HepG2 (cell line): ENCODE results near the gene BAMBI. TPM values are rescaled to one million over a fixed set of nuclear protein-coding genes. Genes with fewer than 3 reads are reported as not detected.

Experiments
- ATAC-seq: fragments of 200-7000 bp; cut with Tn5 transposase; 3 replicates; pipeline ENCODE4 v1.9.1; 2020; ENCODE audit warnings: mild to moderate bottlenecking, moderate library complexity
- BruUV-seq: library from RNA; stranded (reverse); fragments of 400-500 nt; replicated peaks from 2 replicates; lab custom pipeline; 2021; lab: Mats Ljungman, UMichigan
- CTCF ChIA-PET: fragments of 300-600 bp; formaldehyde crosslinking; extraction: SDS; loops from one replicate; lab custom pipeline; 2021; ENCODE audit warnings: low total read pairs, inconsistent platforms, low intra/inter-chr PET ratio; lab: Yijun Ruan, JAX
- POLR2A ChIA-PET: fragments of 350-600 bp; sonication (Branson Sonifier 250); formaldehyde crosslinking; loops from one replicate; lab custom pipeline; 2020; ENCODE audit warnings: antibody characterized with exemption, inconsistent platforms; lab: Yijun Ruan, JAX
- DNase-seq: peaks from one replicate; pipeline ENCODE4 v3.0.0-alpha.2; 2015; ENCODE audit warnings: low spot score
- FAIRE-seq: peaks from 3 replicates; lab custom pipeline; 2011; peaks lifted over from hg19 to GRCh38; lab: Jason Lieb, UNC
- H2AFZ ChIP-seq: one replicate; pipeline ENCODE4 v1.6.1; 2011; ENCODE audit warnings: low read length, inconsistent platforms
- H3K27ac ChIP-seq: fragments of 300-600 bp; 3 replicates; pipeline ENCODE4 v1.8.0; 2011; ENCODE audit warnings: mixed run types, mild to moderate bottlenecking, mixed read lengths, low read length, inconsistent platforms; ENCODE audit not compliant: insufficient read depth; ENCODE audit errors: extremely low read length
- H3K27me3 ChIP-seq, 2 experiments: fragments of 200-600 bp in 1 of 2; 2 replicates in 1 of 2; 3 replicates in 1 of 2; pipeline versions ENCODE4 v1.6.0 to v1.8.0; 2011; ENCODE audit warnings: low read length in 2 of 2, mild to moderate bottlenecking in 2 of 2, moderate library complexity in 2 of 2, inconsistent platforms in 1 of 2; ENCODE audit not compliant: insufficient read depth in 2 of 2, control insufficient read depth in 1 of 2
- H3K36me3 ChIP-seq, 2 experiments: fragments of 200-600 bp in 1 of 2; replicated peaks in 1 of 2; 2 replicates in 1 of 2; 3 replicates in 1 of 2; pipeline versions ENCODE4 v1.5.1 to v1.8.0; 2011; ENCODE audit warnings: low read length in 2 of 2, inconsistent platforms in 1 of 2; ENCODE audit not compliant: insufficient read depth in 2 of 2, control insufficient read depth in 1 of 2
- H3K4me1 ChIP-seq: 2 replicates; pipeline ENCODE4 v1.5.1; 2012; ENCODE audit warnings: low read length, inconsistent platforms; ENCODE audit not compliant: insufficient read depth
- H3K4me2 ChIP-seq: 2 replicates; pipeline ENCODE4 v1.6.0; 2011; ENCODE audit warnings: low read depth, low read length, inconsistent platforms
- H3K4me3 ChIP-seq, 3 experiments: fragments of 200-600 bp in 1 of 3; sonication (generic), shearing (Covaris generic) in 1 of 3; replicated peaks in 1 of 3; 2 replicates each; pipeline ENCODE4 v1.5.1; 2011 to 2016; ENCODE audit warnings: low read length in 3 of 3, inconsistent platforms in 2 of 3, low read depth in 2 of 3, mild to moderate bottlenecking in 2 of 3, control low read depth in 1 of 3, mixed read lengths in 1 of 3; ENCODE audit not compliant: insufficient read depth in 1 of 3
- H3K79me2 ChIP-seq: one replicate; pipeline ENCODE4 v1.6.1; 2011; ENCODE audit warnings: low read length, inconsistent platforms; ENCODE audit not compliant: insufficient read depth
- H3K9ac ChIP-seq: 2 replicates; pipeline ENCODE4 v1.6.0; 2011; ENCODE audit warnings: mild to moderate bottlenecking, low read depth, low read length, inconsistent platforms; ENCODE audit not compliant: insufficient read depth
- H3K9me3 ChIP-seq: 2 replicates; pipeline ENCODE4 v1.5.1; 2012; ENCODE audit warnings: mild to moderate bottlenecking, low read length
- H4K20me1 ChIP-seq: 2 replicates; pipeline ENCODE4 v1.6.0; 2011; ENCODE audit warnings: inconsistent platforms, mild to moderate bottlenecking, low read length, moderate library complexity; ENCODE audit not compliant: insufficient read depth
- CBFB ChIP-seq: sonication (generic); formaldehyde crosslinking; IDR thresholded peaks from 2 replicates; pipeline ENCODE4 v1.4.0; 2020; ENCODE audit warnings: missing genetic modification reagents
- HMG20B ChIP-seq: conservative IDR thresholded peaks from 2 replicates; pipeline ENCODE4 v1.6.1; 2016; ENCODE audit warnings: missing genetic modification reagents, missing compliant biosample characterization
- HOXA5 ChIP-seq: sonication (generic); formaldehyde crosslinking; IDR thresholded peaks from 2 replicates; pipeline ENCODE4 v1.4.0; 2020; ENCODE audit warnings: missing genetic modification reagents
- MAFK ChIP-seq, 2 experiments: IDR thresholded peaks in 1 of 2; conservative IDR thresholded peaks in 1 of 2; 2 replicates each; pipeline ENCODE4 v1.6.1; 2011; ENCODE audit warnings: improper control_type of control experiment in 2 of 2, low read length in 2 of 2
- PITX1 ChIP-seq: sonication (generic); formaldehyde crosslinking; IDR thresholded peaks from 2 replicates; pipeline ENCODE4 v1.5.1; 2020; ENCODE audit warnings: mild to moderate bottlenecking, missing genetic modification reagents
- SP1 ChIP-seq, 2 experiments: fragments of 450-650 bp in 1 of 2; sonication (generic) in 1 of 2; formaldehyde crosslinking in 1 of 2; IDR thresholded peaks; 2 replicates each; pipeline versions ENCODE4 v1.4.0 to v1.6.1; 2016 to 2020; ENCODE audit warnings: missing genetic modification reagents in 1 of 2
- TEAD2 ChIP-seq: sonication (generic); formaldehyde crosslinking; IDR thresholded peaks from 2 replicates; pipeline ENCODE4 v1.9.0; 2021; ENCODE audit warnings: missing genetic modification reagents
- ZNF143 ChIP-seq: sonication (generic); formaldehyde crosslinking; IDR thresholded peaks from 2 replicates; pipeline ENCODE4 v1.4.0; 2020; ENCODE audit warnings: missing genetic modification reagents
- ZNF619 ChIP-seq: sonication (generic); formaldehyde crosslinking; IDR thresholded peaks from 2 replicates; pipeline ENCODE4 v1.4.0; 2020; ENCODE audit warnings: mild to moderate bottlenecking, missing genetic modification reagents
- WGBS: methylation state at CpG from one replicate; pipeline ENCODE4 v1.1.6; 2017; ENCODE audit warnings: low lambda C conversion rate; 5-methylcytosine and 5-hydroxymethylcytosine counted together
- in situ Hi-C: cut with HindIII; loops from 2 replicates; pipeline ENCODE4 v1.10.0; 2017; ENCODE audit warnings: low pct_unique_long_range_greater_than_20kb; ENCODE audit not compliant: extremely low pct_ligation_motif_present
- intact Hi-C: fragments of 100-400 bp; cut with micrococcal nuclease; formaldehyde crosslinking; loops from one replicate; pipeline ENCODE4 v1.10.0; 2022; ENCODE audit not compliant: unreplicated experiment
- polyA plus RNA-seq, 8 experiments: library from polyadenylated mRNA; depleted of rRNA in 3 of 8; stranded (reverse) in 7 of 8; unstranded in 1 of 8; fragments of >200 nt; fragmentation: Illumina TruSeq in 4 of 8; extraction: Trizol in 4 of 8; gene quantifications; 2 replicates each; pipeline versions ENCODE4 v1.2.1 to v1.2.3, GENCODE V29; 2011 to 2016; ENCODE audit warnings: low read depth in 4 of 8, missing spikeins in 1 of 8, mixed read lengths in 1 of 8; ENCODE audit not compliant: insufficient read depth in 1 of 8
- total RNA-seq, 5 experiments: library from RNA; depleted of rRNA; stranded (reverse); fragments of >200 nt; fragmentation: Illumina TruSeq; extraction: Trizol; gene quantifications; 2 replicates each; pipeline ENCODE4 v1.2.3, GENCODE V29; 2016; ENCODE audit warnings: low read depth in 1 of 5
- TF ChIP-seq, protein P1 (sequence below): sonication (generic); formaldehyde crosslinking; IDR thresholded peaks from 2 replicates; pipeline ENCODE4 v1.4.0; 2020; ENCODE audit warnings: missing genetic modification reagents
- TF ChIP-seq, protein P2 (sequence below): sonication (generic); formaldehyde crosslinking; IDR thresholded peaks from 2 replicates; pipeline ENCODE4 v1.4.0; 2020; ENCODE audit warnings: missing genetic modification reagents, borderline replicate concordance
- TF ChIP-seq, protein P3 (sequence below): sonication (generic); formaldehyde crosslinking; IDR thresholded peaks from 2 replicates; pipeline ENCODE4 v1.8.0; 2022; ENCODE audit warnings: missing genetic modification reagents, mild to moderate bottlenecking, moderate library complexity, borderline replicate concordance

BAMBI gene
- total and polyA plus RNA-seq, 2 of the 13 experiments (the other 11 are each of a cell fraction or from before 2014, with no cell fraction given), result 12.0 to 23.6 TPM

DNA sequence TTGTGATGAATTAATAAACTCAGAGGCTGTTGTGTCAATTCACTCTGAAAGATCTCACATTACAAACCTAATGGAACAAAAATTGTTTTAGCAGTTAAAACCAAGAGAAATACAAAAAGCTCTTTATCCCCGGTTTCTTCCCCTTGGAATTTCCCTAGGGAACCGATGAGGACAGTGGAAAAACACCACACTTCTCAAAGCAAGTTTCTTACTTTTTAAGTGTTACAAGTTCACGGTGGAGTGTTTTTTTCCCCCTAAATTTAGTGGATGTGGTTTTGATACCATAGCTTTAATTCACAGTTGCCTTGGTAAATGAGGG is 10.3 kb downstream of the BAMBI start:
- peaks cover 0 to 9% of the 10 kb centered on the region in 2 experiments; a peak in 2 of 5 replicates for H3K36me3 ChIP-seq
- H3K9ac ChIP-seq, result no peak overlapping the region
- no peaks in the 10 kb centered on the region for H3K79me2 ChIP-seq
- no peak for DNase-seq
- H3K4me2 ChIP-seq, result no peak overlapping the region
- H3K27ac ChIP-seq, result no peak overlapping the region
- H3K9me3 ChIP-seq, result no peaks in the 10 kb centered on the region
- ATAC-seq, result no peak
- WGBS, result 73% methylated on average over 3 of the region's 3 CpGs
- H3K27me3 ChIP-seq, result no peaks in the 10 kb centered on the region
- intact Hi-C loops, result loop anchor here (10.0 kb wide), 1 partner anchor 47 kb away; no protein-coding TSS in a partner anchor
- CTCF ChIA-PET, result no interaction called here
- BruUV-seq, result no TSS peak
- no peak overlapping the region for H3K4me3 ChIP-seq
- no peak for FAIRE-seq
- peaks cover 8% of the 10 kb centered on the region for H4K20me1 ChIP-seq
- TF ChIP-seq, protein P1, sequence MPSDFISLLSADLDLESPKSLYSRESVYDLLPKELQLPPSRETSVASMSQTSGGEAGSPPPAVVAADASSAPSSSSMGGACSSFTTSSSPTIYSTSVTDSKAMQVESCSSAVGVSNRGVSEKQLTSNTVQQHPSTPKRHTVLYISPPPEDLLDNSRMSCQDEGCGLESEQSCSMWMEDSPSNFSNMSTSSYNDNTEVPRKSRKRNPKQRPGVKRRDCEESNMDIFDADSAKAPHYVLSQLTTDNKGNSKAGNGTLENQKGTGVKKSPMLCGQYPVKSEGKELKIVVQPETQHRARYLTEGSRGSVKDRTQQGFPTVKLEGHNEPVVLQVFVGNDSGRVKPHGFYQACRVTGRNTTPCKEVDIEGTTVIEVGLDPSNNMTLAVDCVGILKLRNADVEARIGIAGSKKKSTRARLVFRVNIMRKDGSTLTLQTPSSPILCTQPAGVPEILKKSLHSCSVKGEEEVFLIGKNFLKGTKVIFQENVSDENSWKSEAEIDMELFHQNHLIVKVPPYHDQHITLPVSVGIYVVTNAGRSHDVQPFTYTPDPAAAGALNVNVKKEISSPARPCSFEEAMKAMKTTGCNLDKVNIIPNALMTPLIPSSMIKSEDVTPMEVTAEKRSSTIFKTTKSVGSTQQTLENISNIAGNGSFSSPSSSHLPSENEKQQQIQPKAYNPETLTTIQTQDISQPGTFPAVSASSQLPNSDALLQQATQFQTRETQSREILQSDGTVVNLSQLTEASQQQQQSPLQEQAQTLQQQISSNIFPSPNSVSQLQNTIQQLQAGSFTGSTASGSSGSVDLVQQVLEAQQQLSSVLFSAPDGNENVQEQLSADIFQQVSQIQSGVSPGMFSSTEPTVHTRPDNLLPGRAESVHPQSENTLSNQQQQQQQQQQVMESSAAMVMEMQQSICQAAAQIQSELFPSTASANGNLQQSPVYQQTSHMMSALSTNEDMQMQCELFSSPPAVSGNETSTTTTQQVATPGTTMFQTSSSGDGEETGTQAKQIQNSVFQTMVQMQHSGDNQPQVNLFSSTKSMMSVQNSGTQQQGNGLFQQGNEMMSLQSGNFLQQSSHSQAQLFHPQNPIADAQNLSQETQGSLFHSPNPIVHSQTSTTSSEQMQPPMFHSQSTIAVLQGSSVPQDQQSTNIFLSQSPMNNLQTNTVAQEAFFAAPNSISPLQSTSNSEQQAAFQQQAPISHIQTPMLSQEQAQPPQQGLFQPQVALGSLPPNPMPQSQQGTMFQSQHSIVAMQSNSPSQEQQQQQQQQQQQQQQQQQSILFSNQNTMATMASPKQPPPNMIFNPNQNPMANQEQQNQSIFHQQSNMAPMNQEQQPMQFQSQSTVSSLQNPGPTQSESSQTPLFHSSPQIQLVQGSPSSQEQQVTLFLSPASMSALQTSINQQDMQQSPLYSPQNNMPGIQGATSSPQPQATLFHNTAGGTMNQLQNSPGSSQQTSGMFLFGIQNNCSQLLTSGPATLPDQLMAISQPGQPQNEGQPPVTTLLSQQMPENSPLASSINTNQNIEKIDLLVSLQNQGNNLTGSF, result no peak
- TF ChIP-seq, protein P2, sequence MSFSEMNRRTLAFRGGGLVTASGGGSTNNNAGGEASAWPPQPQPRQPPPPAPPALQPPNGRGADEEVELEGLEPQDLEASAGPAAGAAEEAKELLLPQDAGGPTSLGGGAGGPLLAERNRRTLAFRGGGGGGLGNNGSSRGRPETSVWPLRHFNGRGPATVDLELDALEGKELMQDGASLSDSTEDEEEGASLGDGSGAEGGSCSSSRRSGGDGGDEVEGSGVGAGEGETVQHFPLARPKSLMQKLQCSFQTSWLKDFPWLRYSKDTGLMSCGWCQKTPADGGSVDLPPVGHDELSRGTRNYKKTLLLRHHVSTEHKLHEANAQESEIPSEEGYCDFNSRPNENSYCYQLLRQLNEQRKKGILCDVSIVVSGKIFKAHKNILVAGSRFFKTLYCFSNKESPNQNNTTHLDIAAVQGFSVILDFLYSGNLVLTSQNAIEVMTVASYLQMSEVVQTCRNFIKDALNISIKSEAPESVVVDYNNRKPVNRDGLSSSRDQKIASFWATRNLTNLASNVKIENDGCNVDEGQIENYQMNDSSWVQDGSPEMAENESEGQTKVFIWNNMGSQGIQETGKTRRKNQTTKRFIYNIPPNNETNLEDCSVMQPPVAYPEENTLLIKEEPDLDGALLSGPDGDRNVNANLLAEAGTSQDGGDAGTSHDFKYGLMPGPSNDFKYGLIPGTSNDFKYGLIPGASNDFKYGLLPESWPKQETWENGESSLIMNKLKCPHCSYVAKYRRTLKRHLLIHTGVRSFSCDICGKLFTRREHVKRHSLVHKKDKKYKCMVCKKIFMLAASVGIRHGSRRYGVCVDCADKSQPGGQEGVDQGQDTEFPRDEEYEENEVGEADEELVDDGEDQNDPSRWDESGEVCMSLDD (CRISPR knock-in tag), result no peak
- no peak for TF ChIP-seq HMG20B (CRISPR knock-in tag)
- TF ChIP-seq, protein P3, sequence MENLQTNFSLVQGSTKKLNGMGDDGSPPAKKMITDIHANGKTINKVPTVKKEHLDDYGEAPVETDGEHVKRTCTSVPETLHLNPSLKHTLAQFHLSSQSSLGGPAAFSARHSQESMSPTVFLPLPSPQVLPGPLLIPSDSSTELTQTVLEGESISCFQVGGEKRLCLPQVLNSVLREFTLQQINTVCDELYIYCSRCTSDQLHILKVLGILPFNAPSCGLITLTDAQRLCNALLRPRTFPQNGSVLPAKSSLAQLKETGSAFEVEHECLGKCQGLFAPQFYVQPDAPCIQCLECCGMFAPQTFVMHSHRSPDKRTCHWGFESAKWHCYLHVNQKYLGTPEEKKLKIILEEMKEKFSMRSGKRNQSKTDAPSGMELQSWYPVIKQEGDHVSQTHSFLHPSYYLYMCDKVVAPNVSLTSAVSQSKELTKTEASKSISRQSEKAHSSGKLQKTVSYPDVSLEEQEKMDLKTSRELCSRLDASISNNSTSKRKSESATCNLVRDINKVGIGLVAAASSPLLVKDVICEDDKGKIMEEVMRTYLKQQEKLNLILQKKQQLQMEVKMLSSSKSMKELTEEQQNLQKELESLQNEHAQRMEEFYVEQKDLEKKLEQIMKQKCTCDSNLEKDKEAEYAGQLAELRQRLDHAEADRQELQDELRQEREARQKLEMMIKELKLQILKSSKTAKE (CRISPR knock-in tag), result no peak
- TF ChIP-seq PITX1, result no peak
- no peak for TF ChIP-seq SP1 (IDR thresholded peaks at IDR 0.05)
- no peak for TF ChIP-seq SP1 (CRISPR knock-in tag; IDR thresholded peaks at IDR 0.05)
- no peak for TF ChIP-seq ZNF143
- TF ChIP-seq TEAD2, result no peak
- no peak for TF ChIP-seq ZNF619 (CRISPR knock-in tag)
- no peak for TF ChIP-seq MAFK (conservative IDR thresholded peaks at IDR 0.05 in 1 of 2, IDR thresholded peaks at IDR 0.05 in 1 of 2; ENCODE audit: low read length in 2 of 2)
- TF ChIP-seq HOXA5 (CRISPR knock-in tag), result no peak
- no peak for TF ChIP-seq CBFB (CRISPR knock-in tag)
- H3K4me1 ChIP-seq, result peaks cover 14% of the 10 kb centered on the region
- in situ Hi-C loops, result no loop called here
- H2AFZ ChIP-seq, result no peak overlapping the region
- POLR2A ChIA-PET, result no interaction called here
